Measurements from ENCODE around the gene AQP12A.
"Not testable (repeated sequence)": the region's sequence is repeated elsewhere in the genome, so short reads cannot be mapped to it uniquely, and the experiment has no call there.

Gene AQP12A

GRCh38 chr2:240659883-240660282 is 31.8 kb upstream of the AQP12A start:
- not testable (repeated sequence) for DNase-seq (ENCODE audit: low read depth in 2 of 2)

DNA sequence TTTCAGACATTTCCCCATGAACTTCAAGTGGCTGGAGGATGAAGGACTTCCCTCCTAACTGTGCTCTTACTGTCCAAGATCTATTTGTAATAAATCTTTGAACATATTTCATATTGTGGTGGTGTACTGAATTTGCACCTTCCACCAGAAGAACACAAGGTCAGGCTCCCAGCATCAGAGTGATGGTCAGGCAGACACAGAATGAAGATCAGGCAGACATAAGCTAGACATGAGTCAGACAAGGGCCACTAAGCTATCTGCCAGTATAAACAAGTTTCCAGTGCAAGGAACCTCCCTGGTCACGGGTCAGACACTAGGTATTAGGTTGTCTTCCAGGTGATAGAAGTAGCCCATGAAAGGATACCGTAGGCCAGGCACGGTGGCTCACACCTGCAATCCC is 29.0 kb upstream of the AQP12A start:
- DNase-seq (ENCODE audit: low read depth in 2 of 2) = no peak

- no peak for DNase-seq (ENCODE audit: low read depth in 2 of 2)
Observed at GRCh38 chr2:240663546-240664190, 28.0 kb upstream of the AQP12A start.

- no peak for DNase-seq (ENCODE audit: low read depth in 2 of 2)
Observed at GRCh38 chr2:240664622-240665021, 27.0 kb upstream of the AQP12A start.

GRCh38 chr2:240670402-240670801 is 21.3 kb upstream of the AQP12A start:
- no peak for DNase-seq (ENCODE audit: low read depth in 2 of 2)

DNA sequence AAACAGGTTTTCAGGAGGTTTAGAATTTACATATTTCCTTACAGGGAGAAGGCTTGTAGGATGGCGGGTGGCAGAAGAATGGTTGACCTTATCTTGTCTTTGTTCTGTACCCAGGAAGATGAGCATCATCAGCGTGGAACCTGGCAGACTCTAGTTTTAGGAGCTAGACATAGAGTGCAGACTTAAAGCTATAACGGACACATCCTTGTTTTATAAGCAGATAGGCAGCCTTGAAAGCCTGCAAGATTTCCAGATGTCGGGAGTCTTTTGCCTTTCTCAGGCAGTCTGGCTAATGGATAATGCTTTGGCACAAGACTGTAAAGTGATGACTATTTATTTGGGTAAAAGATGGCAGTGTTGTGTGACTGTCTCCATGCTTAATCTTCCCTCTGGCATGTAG is 20.7 kb upstream of the AQP12A start:
- no peak for DNase-seq (ENCODE audit: low read depth in 2 of 2)

- DNase-seq (ENCODE audit: low read depth in 2 of 2) = no peak
Observed at GRCh38 chr2:240672076-240672700, 19.5 kb upstream of the AQP12A start.

- DNase-seq (ENCODE audit: low read depth in 2 of 2) = no peak
Observed at GRCh38 chr2:240672701-240673190, 18.9 kb upstream of the AQP12A start.

GRCh38 chr2:240674461-240675184 is 17.0 kb upstream of the AQP12A start:
- not testable (repeated sequence) for DNase-seq (ENCODE audit: low read depth in 2 of 2)

DNA sequence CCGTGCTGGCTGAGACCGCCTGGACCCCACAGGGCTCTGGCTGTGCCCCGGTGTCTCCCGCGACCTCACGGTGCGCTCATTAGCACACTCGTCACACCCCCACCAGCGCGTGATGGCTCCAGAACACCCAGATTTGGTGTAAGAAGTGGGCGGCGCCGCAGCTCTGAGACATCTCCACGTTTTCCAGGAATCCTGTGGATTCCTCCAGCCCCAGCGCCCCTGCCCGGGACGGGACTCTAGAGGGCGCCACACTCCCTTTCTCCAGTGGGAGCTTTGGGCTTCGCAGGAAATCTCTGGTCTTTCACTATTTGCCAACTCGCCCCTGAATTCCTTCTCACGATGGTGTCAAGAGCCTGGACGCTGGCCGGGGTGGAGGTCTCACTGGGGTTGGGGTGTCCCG is 16.3 kb upstream of the AQP12A start:
- DNase-seq (ENCODE audit: low read depth in 2 of 2) = not testable (repeated sequence)

GRCh38 chr2:240678043-240678442 is 13.6 kb upstream of the AQP12A start:
- DNase-seq (ENCODE audit: low read depth in 2 of 2) = not testable (repeated sequence)

DNA sequence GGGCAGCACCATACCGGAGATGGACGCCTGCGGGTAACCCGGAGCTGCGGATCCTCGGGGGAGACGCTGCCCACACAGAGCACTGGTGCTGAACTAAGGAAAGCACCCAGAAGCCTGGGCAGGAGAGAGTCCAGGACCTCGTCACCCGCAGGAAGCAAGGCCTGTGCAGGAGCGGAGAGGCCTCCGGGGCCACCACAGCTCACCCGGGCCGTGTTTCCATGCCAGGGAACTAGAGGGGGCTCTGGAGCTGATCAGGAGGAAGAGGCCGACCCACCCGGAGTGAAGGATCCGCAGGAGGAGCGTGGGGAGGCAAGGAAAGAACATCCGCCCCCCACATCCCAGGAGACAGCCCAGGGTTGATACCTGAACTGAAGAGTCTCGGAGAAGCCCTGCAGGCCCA is 12.8 kb upstream of the AQP12A start:
- DNase-seq (ENCODE audit: low read depth in 2 of 2) = not testable (repeated sequence)

GRCh38 chr2:240680185-240680584 is 11.5 kb upstream of the AQP12A start:
- DNase-seq (ENCODE audit: low read depth in 2 of 2) = not testable (repeated sequence)

- not testable (repeated sequence) for DNase-seq (ENCODE audit: low read depth in 2 of 2)
Observed at GRCh38 chr2:240682431-240683224, 9.0 kb upstream of the AQP12A start, which contains the start of gene AQP12B. TSS of gene AQP12B (minus strand) at chr2:240682885. CDS start at chr2:240682837, 48 bp downstream.

DNA sequence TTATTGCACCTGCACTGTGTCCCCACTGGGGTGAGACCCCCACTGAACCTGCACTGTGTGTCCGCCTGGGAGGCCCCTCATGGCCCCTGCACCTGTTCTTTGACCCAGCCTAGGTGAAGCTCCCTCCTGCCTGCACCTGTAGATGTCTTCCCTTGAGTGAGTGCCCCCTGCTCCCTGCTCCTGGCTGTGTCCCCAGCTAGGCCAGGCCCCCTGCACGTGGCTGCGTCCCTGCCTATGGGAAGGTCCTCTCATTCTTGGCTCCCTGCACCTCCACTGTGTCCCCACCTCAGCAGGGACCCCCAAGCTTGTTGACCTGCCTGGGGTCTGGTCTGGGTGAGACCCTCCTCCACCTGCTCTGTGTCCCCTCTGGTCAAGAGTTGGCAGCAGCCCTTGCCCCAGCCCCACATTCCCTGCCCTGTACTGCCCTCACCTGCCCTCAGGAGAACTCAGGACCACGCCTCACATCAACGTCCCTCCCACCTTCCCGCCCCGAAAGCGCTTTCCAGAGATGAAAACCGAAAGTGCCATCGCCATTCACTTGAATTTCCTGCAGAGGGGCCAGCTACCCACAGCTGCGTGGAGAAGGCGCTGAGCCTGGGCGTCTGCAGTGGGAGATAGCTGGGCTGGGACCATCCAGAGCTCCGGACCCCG is 8.2 kb upstream of the AQP12A start:
- DNase-seq (ENCODE audit: low read depth in 2 of 2) = not testable (repeated sequence)

- not testable (repeated sequence) for DNase-seq (ENCODE audit: low read depth in 2 of 2)
Observed at GRCh38 chr2:240683980-240684728, 7.5 kb upstream of the AQP12A start.

GRCh38 chr2:240685771-240686371 is 5.8 kb upstream of the AQP12A start:
- no peak for DNase-seq (ENCODE audit: low read depth in 2 of 2)

DNA sequence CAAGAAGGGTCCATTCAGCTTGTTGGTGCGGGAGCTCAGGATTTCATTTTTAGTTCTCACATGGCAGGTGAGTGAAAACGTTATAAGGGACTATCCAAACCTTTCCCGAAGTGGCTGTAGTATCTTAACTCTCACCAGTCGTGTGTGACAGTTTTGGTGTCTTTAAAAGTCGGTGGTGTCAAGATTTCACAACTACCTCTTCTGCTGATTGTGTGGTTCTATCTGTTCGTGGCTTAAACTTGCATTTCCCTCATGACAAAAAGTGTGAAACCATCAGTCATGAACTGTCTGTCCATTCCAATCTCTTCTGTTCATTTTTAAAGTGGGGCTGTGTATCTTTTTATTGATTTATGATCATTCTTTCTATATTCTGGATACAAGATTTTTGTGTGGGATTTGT is 5.2 kb upstream of the AQP12A start:
- no peak for DNase-seq (ENCODE audit: low read depth in 2 of 2)

DNA sequence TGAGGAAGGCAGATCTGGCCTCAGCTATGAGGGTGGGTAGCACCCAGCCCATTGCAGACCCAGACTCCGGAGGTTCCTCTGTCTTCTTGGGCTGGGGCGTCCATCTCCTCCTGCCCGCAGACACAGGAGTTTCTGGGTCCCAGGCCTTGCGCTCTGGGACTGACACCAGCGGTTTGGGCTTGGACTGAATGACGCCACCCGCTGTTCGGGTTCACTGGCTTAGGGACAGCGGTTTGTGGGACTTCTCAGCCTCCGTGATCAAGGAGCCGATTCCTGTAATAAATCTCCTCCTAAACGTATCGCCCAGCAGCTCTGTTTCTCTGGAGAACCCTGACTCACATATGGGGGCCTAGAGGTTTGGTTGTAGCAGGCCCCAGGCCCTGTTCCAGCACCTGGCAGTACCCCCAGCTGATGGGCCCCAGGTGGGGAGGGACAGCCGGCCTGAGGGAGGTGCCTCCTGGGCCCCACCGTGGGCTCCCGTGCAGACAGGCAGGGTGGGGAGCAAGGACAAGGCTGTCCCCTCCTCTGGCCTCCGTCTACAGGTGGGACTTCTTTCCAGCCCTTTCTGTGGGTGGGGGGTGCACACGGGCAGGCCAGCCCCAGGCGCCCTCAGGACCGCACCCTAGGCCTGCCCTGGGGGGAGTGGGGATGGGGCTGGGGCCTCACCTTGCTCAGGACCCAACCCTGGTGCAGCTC is 4.5 kb upstream of the AQP12A start:
- DNase-seq (ENCODE audit: low read depth in 2 of 2) = no peak

Measured in stimulated activated CD4-positive, alpha-beta T cell treated with anti-CD3 and anti-CD28 coated beads, Interleukin-4, amount 100 ng/mL, for 48 hours (primary cell).